Measurements from ENCODE around the gene WWP2.
"Not testable (repeated sequence)": the region's sequence is repeated elsewhere in the genome, so short reads cannot be mapped to it uniquely, and the experiment has no call there.

- TF ChIP-seq POLR2AphosphoS5 (IDR thresholded peaks at IDR 0.05; ENCODE audit: borderline replicate concordance, low read depth, low read length); EZH2 (IDR thresholded peaks at IDR 0.05); FOXP2 (optimal IDR thresholded peaks at IDR 0.05; ENCODE audit: control extremely low read depth, extremely low read length, insufficient read depth): not testable (repeated sequence)
These were observed 62.5 kb downstream of the WWP2 start for GRCh38 chr16:69824564-69825142.

Data from SK-N-MC (cell line).